Neural progenitor cell (in vitro differentiated cells): ENCODE results near the gene FBXL5. TPM values are rescaled to one million over a fixed set of nuclear protein-coding genes. Genes with fewer than 3 reads are reported as not detected.

Source experiments
- DNase-seq: peaks from one replicate; pipeline ENCODE4 v3.0.0-alpha.2; 2016; ENCODE audit warnings: low spot score
- H2AFZ ChIP-seq: fragments of 200-600 bp; sonication (generic); replicated peaks from 2 replicates; pipeline ENCODE4 v1.6.1; 2016; ENCODE audit warnings: antibody characterized with exemption
- H3F3A ChIP-seq: fragments of 200-600 bp; sonication (generic); 2 replicates; pipeline ENCODE4 v1.6.1; 2016; ENCODE audit warnings: antibody characterized with exemption, low read depth
- H3K27ac ChIP-seq: fragments of 200-600 bp; sonication (generic); 2 replicates; pipeline ENCODE4 v1.5.1; 2016; ENCODE audit warnings: mild to moderate bottlenecking
- H3K27me3 ChIP-seq: fragments of 200-600 bp; sonication (generic); 2 replicates; pipeline ENCODE4 v1.6.1; 2016; ENCODE audit warnings: mild to moderate bottlenecking, moderate library complexity
- H3K36me3 ChIP-seq: fragments of 200-600 bp; sonication (generic); 2 replicates; pipeline ENCODE4 v1.5.1; 2016
- H3K4me1 ChIP-seq: fragments of 200-600 bp; sonication (generic); 2 replicates; pipeline ENCODE4 v1.6.1; 2016; ENCODE audit warnings: mixed run types
- H3K4me2 ChIP-seq: fragments of 200-600 bp; sonication (generic); 2 replicates; pipeline ENCODE4 v1.6.1; 2016
- H3K4me3 ChIP-seq: fragments of 200-600 bp; sonication (generic); 2 replicates; pipeline ENCODE4 v1.5.1; 2016
- H3K79me2 ChIP-seq: fragments of 200-600 bp; sonication (generic); 2 replicates; pipeline ENCODE4 v1.6.1; 2016; ENCODE audit warnings: low read depth
- H3K9ac ChIP-seq: fragments of 200-600 bp; sonication (generic); 2 replicates; pipeline ENCODE4 v1.6.1; 2016
- H3K9me3 ChIP-seq: fragments of 200-600 bp; sonication (generic); 2 replicates; pipeline ENCODE4 v1.5.1; 2016; ENCODE audit warnings: low read depth
- H4K20me1 ChIP-seq: fragments of 200-600 bp; sonication (generic); 2 replicates; pipeline ENCODE4 v1.6.1; 2016; ENCODE audit warnings: low read depth
- H3K27ac Mint-ChIP-seq: 3 replicates; pipeline ENCODE4 v1.8.0; 2021; ENCODE audit warnings: mixed read lengths
- H3K27me3 Mint-ChIP-seq: 2 replicates; pipeline ENCODE4 v1.8.0; 2022; ENCODE audit warnings: low read depth, mild to moderate bottlenecking, inconsistent platforms, moderate library complexity, mixed read lengths; ENCODE audit not compliant: insufficient read depth
- H3K36me3 Mint-ChIP-seq: 3 replicates; pipeline ENCODE4 v1.8.0; 2021; ENCODE audit warnings: mixed read lengths
- H3K4me1 Mint-ChIP-seq: 3 replicates; pipeline ENCODE4 v1.8.0; 2021; ENCODE audit warnings: mixed read lengths
- H3K4me3 Mint-ChIP-seq: 3 replicates; pipeline ENCODE4 v1.8.0; 2021; ENCODE audit warnings: mild to moderate bottlenecking, moderate library complexity, mixed read lengths
- H3K9me3 Mint-ChIP-seq: 3 replicates; pipeline ENCODE4 v1.8.0; 2020; ENCODE audit warnings: mixed read lengths
- CTCF ChIP-seq: fragments of 200-600 bp; sonication (generic); IDR thresholded peaks from 2 replicates; pipeline ENCODE4 v1.5.1; 2017; ENCODE audit warnings: antibody characterized with exemption, mild to moderate bottlenecking
- EZH2 ChIP-seq: fragments of 200-600 bp; sonication (generic); IDR thresholded peaks from 2 replicates; pipeline ENCODE4 v1.6.1; 2017; ENCODE audit warnings: antibody characterized with exemption, mild to moderate bottlenecking, moderate library complexity
- EZH2phosphoT487 ChIP-seq: fragments of 200-600 bp; sonication (generic); IDR thresholded peaks from 2 replicates; pipeline ENCODE4 v1.6.1; 2017; ENCODE audit warnings: antibody characterized with exemption
- total RNA-seq: library from RNA; depleted of rRNA; stranded (reverse); fragments of >200 nt; gene quantifications from 2 replicates; pipeline ENCODE4 v1.2.3, GENCODE V29; 2015; ENCODE audit warnings: low replicate concordance

Gene FBXL5
- total RNA-seq, 1 donor from 2014 or later, result 87.9 TPM

- no peaks in the 10 kb centered on the region for H3K27me3 ChIP-seq
- H3K9me3 Mint-ChIP-seq, result peaks cover 4% of the 10 kb centered on the region
- peak overlapping the region; percentile 43 for H3K4me2 ChIP-seq
- no peak overlapping the region for H3K27ac Mint-ChIP-seq
- H3K36me3 Mint-ChIP-seq, result peaks cover 21% of the 10 kb centered on the region
- H2AFZ ChIP-seq, result no peak overlapping the region
- peak overlapping the region; percentile 74 for H3K27ac ChIP-seq
- peaks cover 19% of the 10 kb centered on the region for H3K4me1 Mint-ChIP-seq
- no peaks in the 10 kb centered on the region for H3K36me3 ChIP-seq
- DNase-seq, result peak; percentile 23
- H3K4me3 Mint-ChIP-seq, result no peak overlapping the region
- TF ChIP-seq CTCF (no peak), EZH2 (no peak), EZH2phosphoT487 (no peak)
- peaks cover 39% of the 10 kb centered on the region for H3F3A ChIP-seq
- no peaks in the 10 kb centered on the region for H3K79me2 ChIP-seq
- H4K20me1 ChIP-seq, result no peaks in the 10 kb centered on the region
- no peak overlapping the region for H3K4me3 ChIP-seq
- no peak overlapping the region for H3K9ac ChIP-seq
- no peaks in the 10 kb centered on the region for H3K9me3 ChIP-seq
- peaks cover 73% of the 10 kb centered on the region for H3K4me1 ChIP-seq
- no peaks in the 10 kb centered on the region for H3K27me3 Mint-ChIP-seq
Measured at GRCh38 chr4:15691346-15692135, 36.4 kb upstream of the FBXL5 start.

GRCh38 chr4:15690020-15690809 lies 35.1 kb upstream of the FBXL5 start:
- Mint-ChIP-seq H3K4me3 (no peak overlapping the region), H3K9me3 (peaks cover 4% of the 10 kb centered on the region), H3K36me3 (peaks cover 32% of the 10 kb centered on the region), H3K27me3 (no peaks in the 10 kb centered on the region), H3K4me1 (peaks cover 17% of the 10 kb centered on the region), H3K27ac (peak overlapping the region; percentile 75)
- H3K27me3 ChIP-seq, result no peaks in the 10 kb centered on the region
- DNase-seq, result peak; percentile 76
- peaks cover 6% of the 10 kb centered on the region for H3K79me2 ChIP-seq
- H3K4me3 ChIP-seq, result peak overlapping the region; percentile 1
- H3K9me3 ChIP-seq, result no peaks in the 10 kb centered on the region
- peak overlapping the region; percentile 74 for H3K27ac ChIP-seq
- no peak overlapping the region for H2AFZ ChIP-seq
- H3K9ac ChIP-seq, result no peak overlapping the region
- peaks cover 63% of the 10 kb centered on the region for H3K4me1 ChIP-seq
- H3K36me3 ChIP-seq, result no peaks in the 10 kb centered on the region
- TF ChIP-seq EZH2 (no peak), EZH2phosphoT487 (no peak), CTCF (no peak)
- no peaks in the 10 kb centered on the region for H4K20me1 ChIP-seq
- H3F3A ChIP-seq, result peaks cover 30% of the 10 kb centered on the region
- peak overlapping the region; percentile 43 for H3K4me2 ChIP-seq

- peaks cover 57% of the 10 kb centered on the region for H3K4me1 ChIP-seq
- Mint-ChIP-seq H3K4me3 (no peak overlapping the region), H3K9me3 (peaks cover 4% of the 10 kb centered on the region), H3K4me1 (peaks cover 13% of the 10 kb centered on the region), H3K27ac (peak overlapping the region; percentile 44), H3K36me3 (peaks cover 36% of the 10 kb centered on the region), H3K27me3 (no peaks in the 10 kb centered on the region)
- H3K9me3 ChIP-seq, result no peaks in the 10 kb centered on the region
- H3K36me3 ChIP-seq, result no peaks in the 10 kb centered on the region
- peak overlapping the region; percentile 59 for H3K27ac ChIP-seq
- H3K79me2 ChIP-seq, result peaks cover 13% of the 10 kb centered on the region
- no peak overlapping the region for H3K9ac ChIP-seq
- no peak overlapping the region for H3K4me3 ChIP-seq
- no peak for TF ChIP-seq EZH2
- no peak for TF ChIP-seq CTCF
- TF ChIP-seq EZH2phosphoT487, result no peak
- no peak for DNase-seq
- peak overlapping the region; percentile 43 for H3K4me2 ChIP-seq
- H2AFZ ChIP-seq, result no peak overlapping the region
- H4K20me1 ChIP-seq, result no peaks in the 10 kb centered on the region
- H3F3A ChIP-seq, result peaks cover 23% of the 10 kb centered on the region
- no peaks in the 10 kb centered on the region for H3K27me3 ChIP-seq
Measured at GRCh38 chr4:15689540-15689939, 34.4 kb upstream of the FBXL5 start.
